Neural cell (in vitro differentiated cells): ENCODE data around the gene PBRM1.

Experiments used
- EP300 ChIP-seq: fragments of 450-650 bp; conservative IDR thresholded peaks from 2 replicates; pipeline ENCODE4 v1.6.1; 2014; ENCODE audit warnings: antibody characterized with exemption, mild to moderate bottlenecking, moderate library complexity; ENCODE audit not compliant: poor library complexity, severe bottlenecking
- EZH2 ChIP-seq: fragments of 200-600, 300-800 bp; shearing (Covaris generic), sonication (generic); IDR thresholded peaks from 2 replicates; pipeline ENCODE4 v1.6.1; 2014; ENCODE audit warnings: antibody characterized with exemption, low read length, borderline replicate concordance, mild to moderate bottlenecking; ENCODE audit not compliant: insufficient read depth, poor library complexity, severe bottlenecking
- POLR2AphosphoS5 ChIP-seq: IDR thresholded peaks from 2 replicates; pipeline ENCODE4 v1.6.1; 2012
- TAF1 ChIP-seq: IDR thresholded peaks from 2 replicates; pipeline ENCODE4 v1.6.1; 2012; ENCODE audit warnings: low read depth
- TF ChIP-seq, protein P1 (sequence below): fragments of 450-650 bp; IDR thresholded peaks from 2 replicates; pipeline ENCODE4 v1.5.1; 2014; ENCODE audit warnings: antibody characterized with exemption, mild to moderate bottlenecking, moderate library complexity; ENCODE audit not compliant: poor library complexity, severe bottlenecking

- TF ChIP-seq, protein P1, sequence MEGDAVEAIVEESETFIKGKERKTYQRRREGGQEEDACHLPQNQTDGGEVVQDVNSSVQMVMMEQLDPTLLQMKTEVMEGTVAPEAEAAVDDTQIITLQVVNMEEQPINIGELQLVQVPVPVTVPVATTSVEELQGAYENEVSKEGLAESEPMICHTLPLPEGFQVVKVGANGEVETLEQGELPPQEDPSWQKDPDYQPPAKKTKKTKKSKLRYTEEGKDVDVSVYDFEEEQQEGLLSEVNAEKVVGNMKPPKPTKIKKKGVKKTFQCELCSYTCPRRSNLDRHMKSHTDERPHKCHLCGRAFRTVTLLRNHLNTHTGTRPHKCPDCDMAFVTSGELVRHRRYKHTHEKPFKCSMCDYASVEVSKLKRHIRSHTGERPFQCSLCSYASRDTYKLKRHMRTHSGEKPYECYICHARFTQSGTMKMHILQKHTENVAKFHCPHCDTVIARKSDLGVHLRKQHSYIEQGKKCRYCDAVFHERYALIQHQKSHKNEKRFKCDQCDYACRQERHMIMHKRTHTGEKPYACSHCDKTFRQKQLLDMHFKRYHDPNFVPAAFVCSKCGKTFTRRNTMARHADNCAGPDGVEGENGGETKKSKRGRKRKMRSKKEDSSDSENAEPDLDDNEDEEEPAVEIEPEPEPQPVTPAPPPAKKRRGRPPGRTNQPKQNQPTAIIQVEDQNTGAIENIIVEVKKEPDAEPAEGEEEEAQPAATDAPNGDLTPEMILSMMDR, result no peak
- TF ChIP-seq EZH2 (no peak), EP300 (no peak), POLR2AphosphoS5 (no peak), TAF1 (no peak)
Observed at GRCh38 chr3:52522651-52523251, 163.0 kb downstream of the PBRM1 start.
